SU-DHL-6 (cell line): ENCODE data around the gene BICDL2.

ENCODE experiments used
- H2AFZ ChIP-seq: fragments of 200-600 bp; sonication (generic); 2 replicates; pipeline ENCODE4 v1.6.1; 2014; ENCODE audit warnings: low read depth, mild to moderate bottlenecking, moderate library complexity, mixed read lengths, antibody characterized with exemption, low read length; ENCODE audit not compliant: severe bottlenecking
- H3F3A ChIP-seq: fragments of 200-600 bp; shearing (Covaris generic); 2 replicates; pipeline ENCODE4 v1.6.0; 2016; ENCODE audit warnings: antibody characterized with exemption, mild to moderate bottlenecking; ENCODE audit not compliant: insufficient read depth
- H3K27ac ChIP-seq: fragments of 200-600 bp; sonication (generic); 2 replicates; pipeline ENCODE4 v1.5.1; 2016; ENCODE audit warnings: low read depth, mild to moderate bottlenecking, low read length, moderate library complexity, mixed read lengths
- H3K27me3 ChIP-seq: fragments of 200-600 bp; sonication (generic), shearing (Covaris generic); 2 replicates; pipeline ENCODE4 v1.6.0; 2014; ENCODE audit warnings: mild to moderate bottlenecking, low read length
- H3K36me3 ChIP-seq: fragments of 200-600 bp; sonication (generic); 2 replicates; pipeline ENCODE4 v1.6.1; 2014; ENCODE audit warnings: mild to moderate bottlenecking, low read length, mixed read lengths
- H3K4me2 ChIP-seq: fragments of 300-600, 200-600 bp; shearing (Covaris generic), sonication (generic); 2 replicates; pipeline ENCODE4 v1.6.0; 2014; ENCODE audit warnings: low read length, low read depth, mild to moderate bottlenecking; ENCODE audit not compliant: poor library complexity, severe bottlenecking
- H3K4me3 ChIP-seq: fragments of 200-600 bp; sonication (generic); 2 replicates; pipeline ENCODE4 v1.5.1; 2014; ENCODE audit warnings: antibody characterized with exemption, low read length, mild to moderate bottlenecking, mixed read lengths; ENCODE audit not compliant: insufficient read depth, poor library complexity, severe bottlenecking
- H3K79me2 ChIP-seq: fragments of 200-600 bp; sonication (generic); 2 replicates; pipeline ENCODE4 v1.6.1; 2014; ENCODE audit warnings: mild to moderate bottlenecking, low read length, moderate library complexity; ENCODE audit not compliant: insufficient read depth
- H3K9ac ChIP-seq: fragments of 200-600 bp; sonication (generic); 2 replicates; pipeline ENCODE4 v1.7.0; 2014; ENCODE audit warnings: mild to moderate bottlenecking, low read length
- H3K9me2 ChIP-seq: fragments of 200-600 bp; sonication (generic); replicated peaks from 2 replicates; pipeline ENCODE4 v1.6.1; 2014; ENCODE audit warnings: low read length; ENCODE audit not compliant: insufficient read depth
- H3K9me3 ChIP-seq: fragments of 200-600 bp; sonication (generic); 2 replicates; pipeline ENCODE4 v1.6.1; 2014; ENCODE audit warnings: low read length, mixed read lengths; ENCODE audit not compliant: insufficient read depth
- H4K20me1 ChIP-seq: fragments of 200-600 bp; sonication (generic); 2 replicates; pipeline ENCODE4 v1.6.1; 2014; ENCODE audit warnings: low read depth, mild to moderate bottlenecking, antibody characterized with exemption, low read length, moderate library complexity, mixed read lengths
- CTCF ChIP-seq: fragments of 200-600 bp; sonication (generic); IDR thresholded peaks from one replicate; pipeline ENCODE4 v1.5.1; 2017; ENCODE audit warnings: antibody characterized with exemption, mild to moderate bottlenecking, low read length, moderate library complexity; ENCODE audit not compliant: insufficient read depth, poor library complexity, severe bottlenecking
- EZH2phosphoT487 ChIP-seq: fragments of 200-600 bp; sonication (generic), shearing (Covaris generic); conservative IDR thresholded peaks from 2 replicates; pipeline ENCODE4 v1.6.1; 2018; ENCODE audit warnings: mild to moderate bottlenecking, antibody characterized with exemption, low read length, moderate library complexity, mixed read lengths

The BICDL2 gene

DNA sequence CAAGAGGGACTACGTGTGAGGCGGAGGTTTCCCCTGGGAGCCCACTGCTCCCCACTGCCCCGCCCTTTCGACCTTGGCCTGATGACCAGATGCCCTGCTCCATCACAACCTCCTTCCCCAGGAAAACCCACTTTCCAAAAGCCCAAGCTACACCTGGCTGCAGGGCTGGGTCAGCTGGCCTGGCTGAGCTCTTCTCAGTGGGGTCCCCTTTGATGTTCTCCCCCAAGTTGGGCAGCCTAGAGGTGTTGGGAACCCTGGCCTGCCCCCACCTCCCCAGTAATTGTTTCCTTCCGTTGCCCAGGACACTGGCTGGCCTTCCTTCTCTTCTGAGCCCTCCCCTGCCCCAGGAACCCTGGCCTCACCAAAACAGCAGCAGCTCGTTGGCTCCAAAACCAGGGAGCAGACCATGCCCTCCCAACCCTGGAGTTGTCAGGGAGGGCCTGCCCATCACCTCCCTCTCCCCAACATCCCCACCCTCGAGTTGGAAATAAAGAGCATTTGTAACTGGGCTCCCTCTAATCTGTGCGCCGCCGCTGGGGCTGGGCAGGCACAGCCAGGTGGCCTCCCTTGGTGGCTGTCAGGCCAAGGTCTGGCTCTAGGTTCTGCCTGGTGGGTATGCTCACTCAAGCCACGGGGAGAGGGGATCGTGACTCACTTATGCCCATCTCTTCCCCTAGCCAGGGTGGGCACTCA is 22.6 kb downstream of the BICDL2 start:
- H3K27ac ChIP-seq, result no peak overlapping the region
- H3F3A ChIP-seq, result no peaks in the 10 kb centered on the region

DNA sequence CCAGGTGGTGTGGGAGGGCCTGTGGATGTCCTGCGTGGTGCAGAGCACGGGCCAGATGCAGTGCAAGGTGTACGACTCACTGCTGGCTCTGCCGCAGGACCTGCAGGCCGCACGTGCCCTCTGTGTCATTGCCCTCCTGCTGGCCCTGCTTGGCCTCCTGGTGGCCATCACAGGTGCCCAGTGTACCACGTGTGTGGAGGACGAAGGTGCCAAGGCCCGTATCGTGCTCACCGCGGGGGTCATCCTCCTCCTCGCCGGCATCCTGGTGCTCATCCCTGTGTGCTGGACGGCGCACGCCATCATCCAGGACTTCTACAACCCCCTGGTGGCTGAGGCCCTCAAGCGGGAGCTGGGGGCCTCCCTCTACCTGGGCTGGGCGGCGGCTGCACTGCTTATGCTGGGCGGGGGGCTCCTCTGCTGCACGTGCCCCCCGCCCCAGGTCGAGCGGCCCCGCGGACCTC is 23.2 kb downstream of the BICDL2 start:
- Histone ChIP-seq H3F3A (no peaks in the 10 kb centered on the region), H3K4me3 (no peak overlapping the region), H2AFZ (no peak overlapping the region), H3K9ac (no peak overlapping the region), H3K36me3 (no peaks in the 10 kb centered on the region), H4K20me1 (no peaks in the 10 kb centered on the region), H3K27ac (no peak overlapping the region), H3K27me3 (no peaks in the 10 kb centered on the region), H3K9me2 (no peaks in the 10 kb centered on the region), H3K4me2 (no peak overlapping the region), H3K79me2 (no peaks in the 10 kb centered on the region), H3K9me3 (no peaks in the 10 kb centered on the region)
- TF ChIP-seq CTCF, result no peak
- TF ChIP-seq EZH2phosphoT487, result no peak

More for the DNA sequence above, 22.6 kb downstream of the BICDL2 start:
- no peaks in the 10 kb centered on the region for H3K36me3 ChIP-seq
- no peaks in the 10 kb centered on the region for H3K9me2 ChIP-seq
- no peaks in the 10 kb centered on the region for H4K20me1 ChIP-seq
- no peaks in the 10 kb centered on the region for H3K79me2 ChIP-seq
- no peak for TF ChIP-seq CTCF
- no peak for TF ChIP-seq EZH2phosphoT487
- no peaks in the 10 kb centered on the region for H3K27me3 ChIP-seq
- H3K9me3 ChIP-seq, result no peaks in the 10 kb centered on the region
- no peak overlapping the region for H3K4me3 ChIP-seq
- no peak overlapping the region for H2AFZ ChIP-seq
- no peak overlapping the region for H3K4me2 ChIP-seq
- no peak overlapping the region for H3K9ac ChIP-seq

DNA sequence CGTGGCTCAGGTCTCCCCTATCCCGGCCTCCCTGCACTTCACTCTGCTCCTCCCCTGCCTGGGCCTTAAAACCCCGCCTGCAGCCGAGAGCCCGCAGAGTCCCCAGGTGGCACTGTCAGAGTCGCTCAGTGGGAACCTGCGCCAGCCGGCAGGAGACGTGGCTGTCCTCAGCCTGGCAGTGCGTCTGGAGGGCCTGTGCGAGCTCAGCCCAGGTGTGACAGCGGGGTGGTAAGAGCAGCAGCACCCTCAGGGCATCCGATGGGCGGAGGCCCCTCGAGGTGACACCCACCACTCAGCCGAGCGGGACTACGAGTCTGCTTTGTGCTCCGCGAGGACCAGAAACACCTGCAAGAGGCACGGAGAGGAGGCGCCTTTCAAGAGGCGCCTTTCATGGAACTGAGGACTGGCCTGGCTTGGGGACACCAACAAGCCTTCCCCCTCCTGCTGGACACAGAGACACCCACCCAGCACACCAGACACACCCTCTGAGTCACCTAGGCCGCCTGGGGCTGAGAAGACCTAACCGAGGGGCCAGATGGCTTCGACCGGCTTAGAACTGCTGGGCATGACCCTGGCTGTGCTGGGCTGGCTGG is 23.8 kb downstream of the BICDL2 start, which contains the start of gene CLDN9:
CLDN9 (plus strand) TSS at position 96 of the 593 bp plus-strand sequence; CDS start at position 536, 440 bp downstream.
- TF ChIP-seq CTCF (no peak), EZH2phosphoT487 (no peak)
- Histone ChIP-seq H3K79me2 (no peaks in the 10 kb centered on the region), H3K27ac (no peak within 1 kb of the TSS), H3K4me3 (no peak within 1 kb of the TSS), H3K9me2 (no peaks in the 10 kb centered on the region), H3K27me3 (no peaks in the 10 kb centered on the region), H2AFZ (no peak within 1 kb of the TSS), H3K9me3 (no peaks in the 10 kb centered on the region), H3K4me2 (no peak within 1 kb of the TSS), H3K9ac (no peak within 1 kb of the TSS), H4K20me1 (no peaks in the 10 kb centered on the region), H3F3A (no peaks in the 10 kb centered on the region), H3K36me3 (no peaks in the 10 kb centered on the region)
